Glomerular endothelial cell (primary cell): ENCODE results near the gene PHIP. TPM values are rescaled to one million over a fixed set of nuclear protein-coding genes. Genes with fewer than 3 reads are reported as not detected.

Experiments used
- DNase-seq: peaks from one replicate; pipeline ENCODE4 v3.0.0-alpha.2; 2011; ENCODE audit warnings: low read depth, low spot score; ENCODE audit errors: extremely low read depth
- total RNA-seq: library from RNA; depleted of rRNA; stranded (reverse); fragments of >200 nt; gene quantifications from 2 replicates; pipeline ENCODE4 v1.2.3, GENCODE V29; 2015

PHIP gene
- total RNA-seq, 1 donor from 2014 or later = 19.0 TPM

DNA sequence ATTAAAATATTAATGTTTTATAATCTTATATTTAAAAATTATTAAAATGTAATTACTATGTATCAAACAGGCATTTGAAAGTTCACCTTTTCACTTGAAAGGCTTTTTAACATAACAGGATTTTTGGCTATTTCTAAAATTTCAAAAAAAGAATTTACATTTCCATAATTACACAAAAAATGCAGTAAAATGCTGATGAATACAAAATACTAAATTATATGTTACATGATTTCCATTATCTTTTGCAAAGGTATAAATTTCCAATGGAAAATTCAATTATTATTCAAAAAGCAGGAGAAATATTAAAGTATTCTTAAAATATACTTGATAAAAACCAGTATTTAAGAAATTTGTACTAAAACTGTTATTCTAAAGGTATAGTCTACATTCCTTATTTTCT, 66.1 kb downstream of the PHIP start:
- DNase-seq = no peak

DNA sequence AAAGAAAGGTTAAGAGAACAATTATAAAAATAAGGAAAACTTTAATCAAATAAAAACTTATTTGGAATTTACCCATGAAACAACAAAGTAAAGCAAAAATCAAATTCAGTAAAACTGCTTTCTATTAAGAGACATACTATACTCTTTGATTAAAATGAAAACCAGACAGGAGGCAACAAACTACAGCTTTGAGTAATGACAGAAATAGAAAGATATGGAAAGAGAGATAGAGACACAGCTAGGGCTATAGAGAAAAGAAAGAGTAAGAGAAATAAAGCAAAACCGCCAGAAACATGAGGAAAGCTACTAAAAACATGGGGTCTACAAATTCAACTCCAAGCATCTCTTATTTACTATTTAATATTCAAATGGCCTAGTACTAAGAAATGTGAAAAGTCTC, 67.6 kb downstream of the PHIP start:
- DNase-seq = no peak

- DNase-seq = no peak
Measured at GRCh38 chr6:79009819-79010218, 68.2 kb downstream of the PHIP start.

DNA sequence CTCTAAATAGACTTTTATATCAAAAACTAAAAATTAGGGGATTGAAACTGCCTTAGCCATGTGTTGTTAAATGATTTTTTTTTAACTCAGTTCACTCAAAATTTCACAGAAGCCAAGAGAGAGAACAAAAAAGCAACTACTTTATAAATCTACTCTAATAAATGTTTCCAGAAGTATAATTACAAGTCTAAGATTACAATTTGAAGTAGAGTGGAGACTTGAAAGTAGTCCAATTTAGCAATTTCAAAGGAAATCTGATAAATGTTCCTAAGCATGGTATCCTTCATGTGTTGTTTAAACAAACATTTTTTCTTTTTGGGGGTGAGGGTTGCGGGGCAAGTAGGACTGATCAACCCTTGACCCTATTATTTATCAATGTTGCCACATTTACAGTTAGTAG, 72.6 kb downstream of the PHIP start:
- no peak for DNase-seq

DNA sequence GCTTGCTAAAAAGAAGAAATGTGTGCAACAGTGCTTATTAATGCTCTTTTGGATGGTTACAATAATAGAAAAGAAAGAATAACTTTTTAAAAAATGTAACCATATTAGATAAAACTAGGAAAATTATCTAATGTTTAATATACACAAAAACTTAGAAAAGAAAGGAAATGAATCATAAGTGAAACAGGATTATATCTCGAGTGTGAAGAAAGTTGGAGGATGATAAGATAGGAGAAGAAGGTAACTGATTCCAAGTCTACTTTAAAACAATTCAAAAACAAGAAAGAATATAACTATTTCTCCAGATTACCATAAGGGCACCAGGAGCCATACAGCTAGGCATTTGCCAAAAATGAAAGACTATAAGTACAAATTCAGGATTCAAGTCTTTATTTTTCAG, 73.0 kb downstream of the PHIP start:
- DNase-seq = peak; percentile 10

DNA sequence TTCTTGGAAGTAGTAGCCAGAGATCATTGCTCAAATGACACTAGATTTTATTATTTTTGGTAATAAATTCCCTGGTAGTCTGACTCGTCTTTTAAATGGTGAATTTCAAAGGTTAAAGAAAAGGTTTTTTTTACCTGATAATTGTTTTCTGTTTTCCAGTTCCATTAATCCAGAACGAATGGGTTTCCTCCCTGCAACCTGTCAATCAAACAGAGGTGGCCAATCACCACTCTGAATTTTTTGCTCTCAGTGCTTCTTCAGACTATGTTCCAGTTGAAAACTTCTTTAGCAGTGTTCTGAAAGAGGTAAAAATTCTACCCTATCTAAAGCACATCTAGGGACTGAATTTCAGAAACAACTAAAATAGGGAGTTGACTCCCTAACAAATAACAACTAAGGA, 73.8 kb downstream of the PHIP start:
- no peak for DNase-seq

GRCh38 chr6:79001415-79001814, 76.6 kb downstream of the PHIP start:
- no peak for DNase-seq

GRCh38 chr6:78999737-79000136, 78.3 kb downstream of the PHIP start:
- DNase-seq = no peak

DNA sequence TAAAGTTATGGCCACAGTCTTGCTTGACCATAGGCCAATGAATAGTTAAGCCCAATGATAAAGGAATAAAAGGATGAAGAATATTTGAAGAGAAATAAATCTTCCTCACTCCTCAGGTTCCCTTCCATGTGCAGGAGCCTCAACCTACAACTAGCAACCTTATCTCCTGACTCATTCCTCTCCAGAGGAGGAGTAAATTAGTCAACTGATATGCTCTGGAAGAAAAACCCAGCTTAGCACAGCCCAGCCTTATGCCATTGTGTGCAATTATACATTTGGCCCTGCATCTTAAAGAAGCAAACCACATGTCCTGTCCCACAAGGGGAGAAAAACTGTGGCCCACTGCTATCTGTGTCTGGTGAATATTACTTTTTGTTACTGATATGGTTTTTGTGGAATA, 82.1 kb downstream of the PHIP start:
- no peak for DNase-seq

GRCh38 chr6:78995346-78995745, 82.7 kb downstream of the PHIP start:
- no peak for DNase-seq

DNA sequence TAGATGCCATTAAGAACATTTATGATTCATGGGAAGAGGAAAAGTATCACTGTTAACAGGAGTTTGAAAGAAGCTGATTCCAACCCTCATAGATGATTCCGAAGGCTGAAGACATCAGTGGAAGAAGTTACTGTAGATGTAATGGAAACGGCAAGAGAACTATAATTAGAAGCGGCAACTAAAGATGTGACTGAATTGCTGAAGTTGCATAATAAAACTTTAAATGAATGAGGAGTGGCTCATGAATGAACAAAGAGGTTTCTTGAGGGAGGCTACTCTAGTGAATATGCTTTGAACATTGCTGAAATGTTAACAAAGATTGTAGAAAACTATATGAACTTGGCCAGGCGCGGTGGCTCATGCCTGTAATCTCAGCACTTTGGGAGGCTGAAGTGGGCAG, 84.1 kb downstream of the PHIP start:
- DNase-seq = no peak

GRCh38 chr6:78989191-78989590, 88.9 kb downstream of the PHIP start:
- DNase-seq = no peak

DNA sequence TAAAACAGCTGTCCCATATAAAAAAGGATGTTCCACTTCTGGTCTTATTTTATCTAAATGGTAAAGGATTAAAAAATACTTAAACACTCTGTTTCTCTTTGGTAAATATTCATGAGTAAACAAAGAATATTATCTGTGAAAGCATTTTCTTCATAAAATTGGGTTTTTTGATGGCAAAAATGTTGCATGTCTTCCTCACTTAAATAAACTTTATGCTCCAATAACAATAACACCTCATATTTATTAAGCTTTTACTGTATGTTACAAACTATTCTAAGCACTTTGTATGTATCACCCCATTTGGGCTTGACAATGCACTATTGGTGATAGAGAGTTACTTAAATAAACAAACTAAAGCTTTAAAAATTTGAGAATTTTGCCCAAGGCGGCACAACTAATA, 91.9 kb downstream of the PHIP start:
- no peak for DNase-seq

- DNase-seq = no peak
Measured at GRCh38 chr6:78984225-78984950, 93.7 kb downstream of the PHIP start.

GRCh38 chr6:78967191-78967590, 110.9 kb downstream of the PHIP start:
- no peak for DNase-seq

DNA sequence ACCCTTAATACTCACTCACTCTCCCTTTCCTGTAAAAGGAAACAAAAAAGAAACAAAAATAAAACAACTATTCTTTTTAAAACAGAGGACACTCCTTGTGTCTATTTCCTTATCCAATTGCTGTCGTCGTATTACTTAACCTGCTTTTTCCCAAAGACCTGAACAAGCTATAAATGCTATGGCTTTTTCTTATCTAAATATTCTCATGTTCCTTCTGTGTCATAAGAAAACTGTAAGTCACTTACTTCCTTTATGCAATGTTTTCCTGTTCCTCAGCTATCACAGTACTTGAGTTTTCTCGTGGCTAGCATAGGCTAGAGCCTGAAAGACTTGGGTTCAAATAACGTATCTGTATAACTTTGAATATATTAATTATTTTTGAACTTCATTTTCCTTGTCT, 111.5 kb downstream of the PHIP start:
- DNase-seq = no peak

DNA sequence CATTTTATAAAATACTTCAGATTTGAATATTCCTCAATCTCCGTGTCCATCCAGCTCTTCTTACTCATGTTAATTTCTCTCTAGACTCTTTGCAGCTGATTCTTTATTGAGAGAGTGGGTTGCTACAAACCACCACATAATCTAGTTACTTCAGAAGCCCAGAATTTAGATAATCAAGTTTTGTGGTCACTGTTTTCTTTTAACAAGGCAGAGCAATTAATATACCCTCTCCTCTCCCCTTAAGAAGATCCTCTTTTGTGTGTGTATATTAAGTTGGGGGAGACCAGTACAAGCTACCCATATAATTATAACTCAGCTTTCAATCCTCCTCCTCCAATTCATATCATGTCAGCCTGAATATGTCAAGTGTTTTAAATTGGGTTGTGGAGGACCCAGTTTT, 115.6 kb downstream of the PHIP start:
- DNase-seq = no peak

GRCh38 chr6:78954740-78955139, 123.3 kb downstream of the PHIP start:
- no peak for DNase-seq

GRCh38 chr6:78953798-78954197, 124.3 kb downstream of the PHIP start:
- DNase-seq = no peak

GRCh38 chr6:78952362-78952761, 125.7 kb downstream of the PHIP start:
- DNase-seq = no peak

- no peak for DNase-seq
Measured at GRCh38 chr6:78948785-78949184, 129.3 kb downstream of the PHIP start.

DNA sequence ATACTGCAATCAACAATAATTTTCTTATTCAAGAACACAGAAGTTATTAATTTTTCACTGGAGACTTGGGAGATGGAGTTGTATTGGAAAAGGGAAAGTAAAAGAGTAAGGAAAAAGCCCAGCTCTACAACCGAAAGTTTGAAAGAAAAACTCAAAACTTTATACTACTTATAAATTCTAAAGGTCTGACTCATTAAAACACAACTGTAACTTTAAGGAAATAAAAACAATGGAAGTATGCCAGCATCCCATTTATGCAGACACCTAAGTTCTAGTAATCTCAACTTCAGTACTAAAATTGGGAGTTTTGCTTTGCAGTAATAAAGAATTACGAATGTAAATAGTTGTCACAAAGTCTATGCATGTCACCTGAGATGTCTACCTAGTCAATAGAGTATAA, 130.1 kb downstream of the PHIP start:
- no peak for DNase-seq

DNA sequence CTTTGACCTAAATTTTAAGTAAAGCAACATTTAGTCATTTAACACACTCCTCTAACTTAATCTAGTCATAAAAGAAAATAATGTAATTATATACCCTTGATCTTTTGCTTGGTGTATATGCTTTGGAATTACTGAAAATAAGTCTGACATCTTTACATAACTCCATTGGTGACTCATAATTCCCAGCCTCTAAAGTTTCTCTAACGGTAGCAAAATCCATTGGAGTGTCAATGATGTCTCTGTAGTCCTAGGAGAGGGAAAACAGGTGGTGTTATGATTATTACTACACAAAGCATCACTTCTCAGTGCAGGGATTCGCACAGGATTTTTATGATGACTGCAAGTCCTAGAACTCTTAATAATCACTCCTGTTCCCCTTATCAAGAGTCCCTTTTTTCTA, 130.5 kb downstream of the PHIP start:
- DNase-seq = no peak
